Mucosa of stomach (tissue), 1 donor: ENCODE data around the gene ALAD.
"Not testable (repeated sequence)": the region's sequence is repeated elsewhere in the genome, so short reads cannot be mapped to it uniquely, and the experiment has no call there.

Experiments
- H3K27me3 ChIP-seq: one replicate; pipeline ENCODE4 v1.7.0; 2013; ENCODE audit warnings: mild to moderate bottlenecking, low read length; ENCODE audit not compliant: control insufficient read depth, insufficient read depth
- H3K36me3 ChIP-seq: one replicate; pipeline ENCODE4 v1.7.0; 2013; ENCODE audit warnings: low read length; ENCODE audit not compliant: control insufficient read depth, insufficient read depth
- H3K4me1 ChIP-seq: one replicate; pipeline ENCODE4 v1.7.0; 2013; ENCODE audit warnings: mild to moderate bottlenecking, low read length; ENCODE audit not compliant: control insufficient read depth, insufficient read depth
- H3K4me3 ChIP-seq: one replicate; pipeline ENCODE4 v1.7.0; 2013; ENCODE audit warnings: low read length
- H3K9ac ChIP-seq: one replicate; pipeline ENCODE4 v1.7.0; 2013; ENCODE audit warnings: mild to moderate bottlenecking, low read length, moderate library complexity
- H3K9me3 ChIP-seq: one replicate; pipeline ENCODE4 v1.7.0; 2013; ENCODE audit warnings: mild to moderate bottlenecking, low read length, moderate library complexity; ENCODE audit not compliant: control insufficient read depth
- donor health status: Pancreatic carcinoma.

The ALAD gene

DNA sequence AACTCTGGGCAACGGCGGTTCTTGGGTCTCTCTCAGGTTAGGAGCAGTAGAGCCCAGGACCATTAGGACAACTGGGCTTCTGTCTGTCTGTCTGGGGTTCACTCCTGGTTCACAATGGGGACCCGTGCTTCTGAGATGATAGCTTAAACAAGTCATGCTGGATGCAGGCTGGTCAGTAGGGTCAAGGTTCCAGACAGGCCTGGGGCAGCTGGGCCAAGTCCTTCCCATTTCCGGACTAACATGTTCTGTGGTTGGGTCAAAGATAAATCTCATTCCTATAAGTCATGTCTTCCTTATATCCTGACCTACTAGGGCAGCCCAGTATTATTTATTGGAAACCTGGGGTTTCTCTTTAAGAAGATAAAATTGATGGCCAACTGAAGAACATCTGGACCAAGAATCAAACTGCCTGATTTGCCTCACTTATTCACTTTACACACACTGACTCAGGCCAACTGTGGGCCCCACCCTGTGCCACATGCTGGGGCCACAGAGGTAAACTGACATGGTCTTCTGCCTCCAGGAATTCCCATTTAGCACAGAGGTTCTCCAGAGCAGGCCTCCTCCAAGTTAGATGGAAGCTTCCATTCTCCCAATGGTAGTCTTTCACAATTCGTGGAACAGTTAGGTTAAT lies 32.6 kb downstream of the ALAD start:
- Histone ChIP-seq H3K4me3 (no peak overlapping the region), H3K4me1 (peaks cover 20% of the 10 kb centered on the region), H3K27me3 (no peaks in the 10 kb centered on the region), H3K9ac (no peak overlapping the region), H3K9me3 (no peaks in the 10 kb centered on the region), H3K36me3 (peaks cover 9% of the 10 kb centered on the region)

DNA sequence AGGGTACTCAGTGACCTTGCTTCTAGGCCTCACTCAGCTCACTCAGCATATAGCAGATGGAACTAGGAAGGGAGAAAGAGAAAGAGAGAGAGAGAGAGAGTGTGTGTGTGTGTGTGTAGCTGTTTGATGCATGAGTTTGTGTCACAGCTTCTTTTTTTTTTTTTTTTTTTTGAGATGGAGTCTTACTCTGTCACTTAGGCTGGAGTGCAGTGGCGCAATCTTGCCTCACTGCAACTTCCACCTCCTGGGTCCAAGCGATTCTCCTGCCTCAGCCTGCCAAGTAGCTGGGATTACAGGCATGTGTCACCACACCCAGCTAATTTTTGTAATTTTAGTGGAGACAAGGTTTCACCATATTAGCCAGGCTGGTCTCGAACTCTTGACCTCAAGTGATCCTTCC lies 35.4 kb downstream of the ALAD start:
- not testable (repeated sequence) for H3K9ac ChIP-seq, H3K36me3 ChIP-seq, H3K9me3 ChIP-seq, H3K4me3 ChIP-seq, H3K27me3 ChIP-seq
- peaks cover 25% of the 10 kb centered on the region for H3K4me1 ChIP-seq

DNA sequence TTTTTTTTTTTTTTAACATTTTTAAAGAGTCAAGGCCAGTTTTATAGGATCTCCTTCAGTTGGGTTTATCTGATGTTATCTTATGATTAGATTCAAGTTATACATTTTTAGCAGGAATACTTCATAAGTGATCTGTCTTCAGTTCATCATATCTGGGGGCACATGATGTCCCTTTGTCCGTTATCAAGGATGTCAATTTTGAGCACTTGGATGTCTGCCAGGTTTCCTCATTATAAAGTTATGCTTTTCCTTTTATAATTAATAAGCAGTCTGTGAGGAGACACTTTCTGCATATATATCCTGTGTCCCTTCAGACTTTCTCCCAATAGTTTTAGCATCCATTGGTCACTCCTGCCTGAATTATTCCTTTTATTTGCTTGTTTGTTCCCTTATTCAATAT lies 36.1 kb downstream of the ALAD start:
- no peaks in the 10 kb centered on the region for H3K9me3 ChIP-seq
- no peak overlapping the region for H3K9ac ChIP-seq
- H3K27me3 ChIP-seq = no peaks in the 10 kb centered on the region
- no peak overlapping the region for H3K4me3 ChIP-seq
- H3K36me3 ChIP-seq = no peaks in the 10 kb centered on the region
- H3K4me1 ChIP-seq = peaks cover 25% of the 10 kb centered on the region

DNA sequence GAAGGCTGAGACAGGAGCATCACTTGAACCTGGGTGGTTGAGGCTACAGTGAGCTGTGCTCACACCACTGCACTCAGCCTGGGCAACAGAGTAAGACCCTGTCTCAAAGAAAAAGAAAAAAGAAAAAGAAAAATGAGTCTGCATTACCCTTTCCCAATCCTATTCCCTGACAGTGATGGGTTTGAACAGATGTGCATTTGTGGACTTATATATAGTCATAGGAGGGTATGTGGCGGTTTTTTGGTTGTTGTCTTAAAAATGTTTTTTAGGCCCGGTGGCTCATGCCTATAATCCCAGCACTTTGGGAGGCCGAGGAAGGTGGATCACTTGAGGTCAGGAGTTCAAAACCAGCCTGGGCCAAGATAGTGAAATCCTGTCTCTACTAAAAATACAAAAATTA lies 37.7 kb downstream of the ALAD start:
- Histone ChIP-seq H3K27me3 (no peaks in the 10 kb centered on the region), H3K9ac (no peak overlapping the region), H3K9me3 (no peaks in the 10 kb centered on the region), H3K36me3 (no peaks in the 10 kb centered on the region), H3K4me1 (peaks cover 9% of the 10 kb centered on the region), H3K4me3 (no peak overlapping the region)

DNA sequence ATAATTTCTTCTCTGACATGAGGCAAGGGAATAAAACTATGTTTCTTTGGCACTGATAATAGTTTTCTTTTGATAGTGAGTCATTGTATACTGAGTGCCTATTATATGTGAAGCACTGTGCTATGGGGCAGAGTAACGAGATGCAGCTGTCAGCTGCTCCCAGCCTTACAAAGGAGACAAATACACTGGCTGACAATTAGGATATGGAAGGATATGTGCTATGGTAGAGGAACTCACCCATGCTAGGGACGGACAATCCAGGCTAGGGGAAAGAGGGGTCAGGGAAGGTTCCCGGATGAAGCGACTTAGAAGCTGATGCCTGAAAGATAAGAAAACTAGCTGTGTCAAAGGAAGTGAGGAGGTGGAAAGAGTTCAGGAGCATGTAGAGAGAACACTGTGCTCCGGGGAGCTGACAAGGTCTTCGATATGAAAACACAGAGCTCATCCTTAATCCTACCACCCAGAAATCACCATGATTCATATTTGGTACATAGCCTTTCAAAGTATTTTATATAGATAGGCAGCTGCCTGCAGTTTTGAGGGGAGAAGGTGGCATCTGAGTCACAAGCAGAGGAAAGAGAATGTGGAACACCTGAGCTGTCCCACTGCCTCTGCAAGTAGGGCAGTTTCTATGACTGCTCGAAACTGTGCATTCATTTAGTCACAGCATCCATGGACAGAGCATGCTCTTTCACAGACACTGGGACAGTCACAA lies 39.6 kb downstream of the ALAD start:
- Histone ChIP-seq H3K27me3 (no peaks in the 10 kb centered on the region), H3K4me1 (peaks cover 5% of the 10 kb centered on the region), H3K9me3 (no peaks in the 10 kb centered on the region), H3K9ac (no peak overlapping the region), H3K36me3 (no peaks in the 10 kb centered on the region), H3K4me3 (no peak overlapping the region)

DNA sequence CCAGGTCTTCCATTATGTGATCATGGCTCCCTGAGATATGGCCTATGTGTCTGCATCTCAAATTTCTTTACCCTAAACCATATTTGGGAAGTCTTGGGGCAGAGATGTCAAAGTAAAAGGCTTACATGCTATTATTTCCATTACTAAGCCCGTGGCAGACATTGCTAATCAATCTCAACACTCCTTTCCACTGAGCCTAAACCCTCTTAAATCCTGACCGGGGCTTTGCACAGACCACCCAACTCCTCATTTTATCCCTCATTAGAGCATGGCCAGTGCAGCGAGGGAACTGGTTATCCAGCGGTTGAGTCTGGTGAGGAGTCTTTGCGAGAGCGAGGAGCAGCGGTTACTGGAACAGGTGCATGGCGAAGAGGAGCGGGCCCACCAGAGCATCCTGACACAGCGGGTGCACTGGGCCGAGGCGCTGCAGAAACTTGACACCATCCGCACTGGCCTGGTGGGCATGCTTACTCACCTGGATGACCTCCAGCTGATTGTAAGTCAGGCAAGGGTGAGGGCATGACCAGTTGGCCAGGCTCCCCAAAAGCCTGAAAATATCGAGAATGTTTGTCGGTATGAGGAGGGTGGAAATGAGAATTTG lies 40.7 kb downstream of the ALAD start:
- H3K36me3 ChIP-seq = no peaks in the 10 kb centered on the region
- H3K4me3 ChIP-seq = no peak overlapping the region
- no peak overlapping the region for H3K9ac ChIP-seq
- H3K4me1 ChIP-seq = peaks cover 5% of the 10 kb centered on the region
- H3K27me3 ChIP-seq = no peaks in the 10 kb centered on the region
- no peaks in the 10 kb centered on the region for H3K9me3 ChIP-seq

DNA sequence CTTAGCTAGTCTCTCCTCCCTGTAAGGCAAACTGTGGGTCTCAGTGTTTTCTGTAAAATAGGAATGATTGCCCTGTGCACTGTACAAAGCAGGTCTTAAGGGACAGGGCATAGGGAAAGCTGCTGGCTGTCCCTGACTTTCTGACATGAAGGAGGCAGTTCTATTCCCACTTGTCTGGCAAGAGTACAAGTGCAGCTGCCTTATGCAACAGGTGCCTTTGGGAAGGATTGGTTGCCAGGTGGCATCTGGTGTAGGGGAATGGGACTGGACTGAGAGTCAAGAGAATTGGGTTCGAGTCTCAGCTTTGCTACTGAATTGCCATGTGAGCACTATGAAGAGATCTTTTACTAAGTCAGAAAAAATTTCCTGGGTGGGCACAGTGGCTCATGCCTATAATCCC lies 41.7 kb downstream of the ALAD start:
- Histone ChIP-seq H3K27me3 (no peaks in the 10 kb centered on the region), H3K9me3 (no peaks in the 10 kb centered on the region), H3K9ac (no peak overlapping the region), H3K4me3 (no peak overlapping the region), H3K36me3 (no peaks in the 10 kb centered on the region), H3K4me1 (peaks cover 5% of the 10 kb centered on the region)

DNA sequence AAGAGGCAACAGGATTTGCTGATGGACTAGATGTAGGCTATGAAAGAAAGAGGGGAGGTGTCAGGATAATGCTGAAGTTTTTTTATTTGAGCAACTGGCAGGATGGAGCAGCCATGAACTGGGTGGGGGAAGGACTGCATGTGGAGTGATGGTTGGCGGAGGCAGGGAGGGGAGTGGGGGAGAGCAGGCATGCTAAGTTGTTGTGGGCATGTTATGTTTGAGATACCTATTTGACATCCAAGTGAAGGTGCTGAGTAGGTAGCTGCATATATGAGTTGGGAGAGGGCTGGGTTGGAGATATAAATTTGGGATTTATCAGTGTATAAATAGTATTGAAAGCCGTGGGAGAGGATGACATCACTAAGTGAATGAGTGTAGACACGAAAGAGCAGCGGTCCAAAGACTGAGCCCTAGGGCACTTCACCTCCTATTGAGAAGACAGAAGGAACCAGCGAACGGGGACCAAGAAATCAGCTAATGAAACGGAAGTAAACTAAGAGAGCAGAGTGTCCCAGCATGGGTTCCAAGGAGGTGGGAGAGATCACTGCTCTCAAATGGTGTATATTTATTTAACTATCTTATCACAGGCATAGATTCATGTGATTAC lies 44.3 kb downstream of the ALAD start:
- no peaks in the 10 kb centered on the region for H3K9me3 ChIP-seq
- no peaks in the 10 kb centered on the region for H3K36me3 ChIP-seq
- H3K4me1 ChIP-seq = peaks cover 15% of the 10 kb centered on the region
- no peak overlapping the region for H3K4me3 ChIP-seq
- H3K9ac ChIP-seq = no peak overlapping the region
- H3K27me3 ChIP-seq = no peaks in the 10 kb centered on the region

DNA sequence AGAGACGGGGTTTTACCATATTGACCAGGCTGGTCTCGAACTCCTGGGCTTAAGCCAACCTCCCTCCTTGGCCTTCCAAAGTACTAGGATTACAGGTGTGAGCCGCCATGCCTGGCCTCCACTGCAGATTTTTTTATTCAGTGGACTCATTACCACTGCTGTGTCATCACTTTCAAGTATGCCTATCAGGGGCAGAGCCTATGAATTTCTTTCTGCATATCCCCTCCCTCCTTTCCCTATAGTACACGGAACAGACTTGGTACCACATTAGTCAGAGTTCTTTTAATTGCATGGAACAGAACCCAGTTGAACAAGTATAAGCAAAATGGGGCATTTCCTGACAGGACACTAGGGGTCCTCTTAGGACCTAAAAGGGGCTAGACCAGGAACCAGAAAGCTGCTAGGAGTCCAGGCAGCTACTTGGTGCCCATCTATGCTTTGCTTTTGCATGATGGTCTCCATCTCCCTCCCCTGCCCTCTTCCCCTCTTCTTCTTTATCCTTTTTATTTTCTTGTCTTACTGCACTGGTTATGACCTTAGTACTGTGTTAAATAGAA lies 46.0 kb downstream of the ALAD start:
- peaks cover 1% of the 10 kb centered on the region for H3K27me3 ChIP-seq
- no peaks in the 10 kb centered on the region for H3K36me3 ChIP-seq
- H3K9me3 ChIP-seq = no peaks in the 10 kb centered on the region
- H3K4me1 ChIP-seq = peaks cover 22% of the 10 kb centered on the region
- H3K9ac ChIP-seq = no peak overlapping the region
- no peak overlapping the region for H3K4me3 ChIP-seq

DNA sequence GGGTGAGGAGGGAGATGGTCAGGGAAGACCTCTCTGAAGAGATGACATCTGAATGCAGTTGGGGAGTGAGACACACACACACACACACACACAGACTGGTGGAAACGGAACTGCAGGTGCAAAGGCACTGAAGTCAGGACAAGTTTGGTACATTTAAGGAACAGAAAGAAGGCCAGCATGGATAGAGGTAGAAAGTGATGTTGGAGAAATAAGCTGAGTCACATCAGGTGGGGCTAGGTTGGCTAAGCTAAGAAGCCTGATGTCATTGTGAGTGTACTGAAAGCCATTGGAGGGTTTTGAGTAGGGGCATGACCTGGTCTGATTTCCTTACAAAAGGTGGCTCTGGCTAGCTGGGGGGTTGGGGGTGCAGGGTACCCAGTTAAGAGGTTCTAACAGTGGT lies 48.7 kb downstream of the ALAD start:
- no peaks in the 10 kb centered on the region for H3K36me3 ChIP-seq
- H3K27me3 ChIP-seq = peaks cover 5% of the 10 kb centered on the region
- H3K4me3 ChIP-seq = no peak overlapping the region

DNA sequence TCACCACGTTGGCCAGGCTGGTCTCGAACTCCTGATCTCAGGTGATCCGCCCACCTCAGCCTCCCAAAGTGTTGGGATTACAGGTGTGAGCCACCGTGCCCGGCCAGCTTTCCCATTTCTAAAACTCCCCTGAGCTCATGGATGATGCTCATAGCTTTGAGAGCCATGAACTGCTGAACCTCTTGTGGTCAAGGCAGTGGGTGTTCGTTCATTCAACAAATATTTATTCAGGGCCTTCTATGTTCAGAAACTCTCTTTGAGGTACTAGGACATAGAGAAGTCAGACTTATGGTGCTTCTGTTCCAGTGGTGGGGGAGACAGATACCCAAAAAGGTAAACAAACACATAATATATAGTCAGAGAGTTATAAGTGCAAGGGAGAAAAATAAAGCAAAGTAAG lies 49.1 kb downstream of the ALAD start:
- Histone ChIP-seq H3K9ac (no peak overlapping the region), H3K27me3 (peaks cover 5% of the 10 kb centered on the region), H3K4me1 (peaks cover 25% of the 10 kb centered on the region), H3K9me3 (no peaks in the 10 kb centered on the region), H3K4me3 (no peak overlapping the region), H3K36me3 (no peaks in the 10 kb centered on the region)

More for the DNA sequence above, 48.7 kb downstream of the ALAD start:
- peaks cover 25% of the 10 kb centered on the region for H3K4me1 ChIP-seq
- no peaks in the 10 kb centered on the region for H3K9me3 ChIP-seq
- H3K9ac ChIP-seq = no peak overlapping the region

DNA sequence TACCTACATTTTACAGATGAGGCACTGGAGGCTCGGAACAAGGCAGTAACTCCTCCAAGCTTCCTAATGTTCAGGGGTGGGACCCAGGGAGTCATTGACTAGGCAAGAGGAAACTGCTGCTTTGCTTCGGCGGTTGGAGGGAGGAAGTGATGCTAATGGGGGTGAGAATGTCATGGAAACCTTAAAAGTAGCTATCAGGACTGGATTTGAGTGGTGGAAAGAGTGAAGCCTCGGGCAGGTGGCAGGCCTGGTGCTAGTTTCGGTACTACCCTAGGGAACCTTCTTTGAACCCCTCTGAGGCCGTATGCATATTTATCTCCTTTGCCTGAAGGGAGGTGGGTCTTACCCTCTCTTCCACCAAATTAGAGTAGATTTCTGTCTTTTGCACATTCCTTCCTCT lies 50.1 kb downstream of the ALAD start:
- no peak overlapping the region for H3K4me3 ChIP-seq
- H3K36me3 ChIP-seq = no peaks in the 10 kb centered on the region
- no peak overlapping the region for H3K9ac ChIP-seq
- peaks cover 5% of the 10 kb centered on the region for H3K27me3 ChIP-seq
- H3K4me1 ChIP-seq = peaks cover 25% of the 10 kb centered on the region
- no peaks in the 10 kb centered on the region for H3K9me3 ChIP-seq
